ENCODE measurements around the gene POT1. TPM values are rescaled to one million over a fixed set of nuclear protein-coding genes. Genes with fewer than 3 reads are reported as not detected.

Gene POT1
- total and polyA plus RNA-seq, 2 experiments from 2014 or later: 12.0 to 40.4 TPM

DNA sequence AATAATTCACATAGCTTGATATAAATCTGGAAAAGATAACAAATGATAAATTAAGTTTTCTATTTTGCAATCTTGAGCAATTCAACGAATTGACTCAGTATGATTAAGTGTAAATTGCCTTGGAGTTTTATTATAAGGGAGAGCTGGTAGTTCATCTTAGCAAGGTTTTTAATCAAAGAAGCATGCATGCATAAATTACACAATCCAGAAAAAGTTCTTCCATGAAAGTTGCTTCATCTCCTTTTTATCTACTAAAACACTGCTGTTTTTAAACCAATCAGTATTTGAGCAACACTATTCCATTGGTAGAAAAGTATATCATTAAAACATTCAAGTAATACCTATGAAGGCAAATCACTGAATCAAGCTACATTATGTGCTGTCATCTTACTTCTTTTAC lies 47.6 kb downstream of the POT1 start:
- TF ChIP-seq, protein P1, sequence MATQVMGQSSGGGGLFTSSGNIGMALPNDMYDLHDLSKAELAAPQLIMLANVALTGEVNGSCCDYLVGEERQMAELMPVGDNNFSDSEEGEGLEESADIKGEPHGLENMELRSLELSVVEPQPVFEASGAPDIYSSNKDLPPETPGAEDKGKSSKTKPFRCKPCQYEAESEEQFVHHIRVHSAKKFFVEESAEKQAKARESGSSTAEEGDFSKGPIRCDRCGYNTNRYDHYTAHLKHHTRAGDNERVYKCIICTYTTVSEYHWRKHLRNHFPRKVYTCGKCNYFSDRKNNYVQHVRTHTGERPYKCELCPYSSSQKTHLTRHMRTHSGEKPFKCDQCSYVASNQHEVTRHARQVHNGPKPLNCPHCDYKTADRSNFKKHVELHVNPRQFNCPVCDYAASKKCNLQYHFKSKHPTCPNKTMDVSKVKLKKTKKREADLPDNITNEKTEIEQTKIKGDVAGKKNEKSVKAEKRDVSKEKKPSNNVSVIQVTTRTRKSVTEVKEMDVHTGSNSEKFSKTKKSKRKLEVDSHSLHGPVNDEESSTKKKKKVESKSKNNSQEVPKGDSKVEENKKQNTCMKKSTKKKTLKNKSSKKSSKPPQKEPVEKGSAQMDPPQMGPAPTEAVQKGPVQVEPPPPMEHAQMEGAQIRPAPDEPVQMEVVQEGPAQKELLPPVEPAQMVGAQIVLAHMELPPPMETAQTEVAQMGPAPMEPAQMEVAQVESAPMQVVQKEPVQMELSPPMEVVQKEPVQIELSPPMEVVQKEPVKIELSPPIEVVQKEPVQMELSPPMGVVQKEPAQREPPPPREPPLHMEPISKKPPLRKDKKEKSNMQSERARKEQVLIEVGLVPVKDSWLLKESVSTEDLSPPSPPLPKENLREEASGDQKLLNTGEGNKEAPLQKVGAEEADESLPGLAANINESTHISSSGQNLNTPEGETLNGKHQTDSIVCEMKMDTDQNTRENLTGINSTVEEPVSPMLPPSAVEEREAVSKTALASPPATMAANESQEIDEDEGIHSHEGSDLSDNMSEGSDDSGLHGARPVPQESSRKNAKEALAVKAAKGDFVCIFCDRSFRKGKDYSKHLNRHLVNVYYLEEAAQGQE (IDR thresholded peaks at IDR 0.05; ENCODE audit: unreplicated experiment): no peak
- TF ChIP-seq ZNF331 (CRISPR knock-in tag; IDR thresholded peaks at IDR 0.05; ENCODE audit: low read depth): no peak
- TF ChIP-seq POLR2AphosphoS5 (IDR thresholded peaks at IDR 0.05; ENCODE audit: low read depth): no peak
- no peak for TF ChIP-seq EZH2phosphoT487 (IDR thresholded peaks at IDR 0.05; ENCODE audit: unreplicated experiment)
- no peak for TF ChIP-seq NANOG (IDR thresholded peaks at IDR 0.05; ENCODE audit: borderline replicate concordance)
- TF ChIP-seq, protein P2, sequence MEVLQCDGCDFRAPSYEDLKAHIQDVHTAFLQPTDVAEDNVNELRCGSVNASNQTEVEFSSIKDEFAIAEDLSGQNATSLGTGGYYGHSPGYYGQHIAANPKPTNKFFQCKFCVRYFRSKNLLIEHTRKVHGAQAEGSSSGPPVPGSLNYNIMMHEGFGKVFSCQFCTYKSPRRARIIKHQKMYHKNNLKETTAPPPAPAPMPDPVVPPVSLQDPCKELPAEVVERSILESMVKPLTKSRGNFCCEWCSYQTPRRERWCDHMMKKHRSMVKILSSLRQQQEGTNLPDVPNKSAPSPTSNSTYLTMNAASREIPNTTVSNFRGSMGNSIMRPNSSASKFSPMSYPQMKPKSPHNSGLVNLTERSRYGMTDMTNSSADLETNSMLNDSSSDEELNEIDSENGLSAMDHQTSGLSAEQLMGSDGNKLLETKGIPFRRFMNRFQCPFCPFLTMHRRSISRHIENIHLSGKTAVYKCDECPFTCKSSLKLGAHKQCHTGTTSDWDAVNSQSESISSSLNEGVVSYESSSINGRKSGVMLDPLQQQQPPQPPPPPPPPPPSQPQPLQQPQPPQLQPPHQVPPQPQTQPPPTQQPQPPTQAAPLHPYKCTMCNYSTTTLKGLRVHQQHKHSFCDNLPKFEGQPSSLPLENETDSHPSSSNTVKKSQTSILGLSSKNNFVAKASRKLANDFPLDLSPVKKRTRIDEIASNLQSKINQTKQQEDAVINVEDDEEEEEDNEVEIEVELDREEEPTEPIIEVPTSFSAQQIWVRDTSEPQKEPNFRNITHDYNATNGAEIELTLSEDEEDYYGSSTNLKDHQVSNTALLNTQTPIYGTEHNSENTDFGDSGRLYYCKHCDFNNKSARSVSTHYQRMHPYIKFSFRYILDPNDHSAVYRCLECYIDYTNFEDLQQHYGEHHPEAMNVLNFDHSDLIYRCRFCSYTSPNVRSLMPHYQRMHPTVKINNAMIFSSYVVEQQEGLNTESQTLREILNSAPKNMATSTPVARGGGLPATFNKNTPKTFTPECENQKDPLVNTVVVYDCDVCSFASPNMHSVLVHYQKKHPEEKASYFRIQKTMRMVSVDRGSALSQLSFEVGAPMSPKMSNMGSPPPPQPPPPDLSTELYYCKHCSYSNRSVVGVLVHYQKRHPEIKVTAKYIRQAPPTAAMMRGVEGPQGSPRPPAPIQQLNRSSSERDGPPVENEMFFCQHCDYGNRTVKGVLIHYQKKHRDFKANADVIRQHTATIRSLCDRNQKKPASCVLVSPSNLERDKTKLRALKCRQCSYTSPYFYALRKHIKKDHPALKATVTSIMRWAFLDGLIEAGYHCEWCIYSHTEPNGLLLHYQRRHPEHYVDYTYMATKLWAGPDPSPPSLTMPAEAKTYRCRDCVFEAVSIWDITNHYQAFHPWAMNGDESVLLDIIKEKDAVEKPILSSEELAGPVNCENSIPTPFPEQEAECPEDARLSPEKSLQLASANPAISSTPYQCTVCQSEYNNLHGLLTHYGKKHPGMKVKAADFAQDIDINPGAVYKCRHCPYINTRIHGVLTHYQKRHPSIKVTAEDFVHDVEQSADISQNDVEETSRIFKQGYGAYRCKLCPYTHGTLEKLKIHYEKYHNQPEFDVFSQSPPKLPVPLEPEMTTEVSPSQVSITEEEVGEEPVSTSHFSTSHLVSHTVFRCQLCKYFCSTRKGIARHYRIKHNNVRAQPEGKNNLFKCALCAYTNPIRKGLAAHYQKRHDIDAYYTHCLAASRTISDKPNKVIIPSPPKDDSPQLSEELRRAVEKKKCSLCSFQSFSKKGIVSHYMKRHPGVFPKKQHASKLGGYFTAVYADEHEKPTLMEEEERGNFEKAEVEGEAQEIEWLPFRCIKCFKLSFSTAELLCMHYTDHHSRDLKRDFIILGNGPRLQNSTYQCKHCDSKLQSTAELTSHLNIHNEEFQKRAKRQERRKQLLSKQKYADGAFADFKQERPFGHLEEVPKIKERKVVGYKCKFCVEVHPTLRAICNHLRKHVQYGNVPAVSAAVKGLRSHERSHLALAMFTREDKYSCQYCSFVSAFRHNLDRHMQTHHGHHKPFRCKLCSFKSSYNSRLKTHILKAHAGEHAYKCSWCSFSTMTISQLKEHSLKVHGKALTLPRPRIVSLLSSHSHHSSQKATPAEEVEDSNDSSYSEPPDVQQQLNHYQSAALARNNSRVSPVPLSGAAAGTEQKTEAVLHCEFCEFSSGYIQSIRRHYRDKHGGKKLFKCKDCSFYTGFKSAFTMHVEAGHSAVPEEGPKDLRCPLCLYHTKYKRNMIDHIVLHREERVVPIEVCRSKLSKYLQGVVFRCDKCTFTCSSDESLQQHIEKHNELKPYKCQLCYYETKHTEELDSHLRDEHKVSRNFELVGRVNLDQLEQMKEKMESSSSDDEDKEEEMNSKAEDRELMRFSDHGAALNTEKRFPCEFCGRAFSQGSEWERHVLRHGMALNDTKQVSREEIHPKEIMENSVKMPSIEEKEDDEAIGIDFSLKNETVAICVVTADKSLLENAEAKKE (CRISPR knock-in tag; IDR thresholded peaks at IDR 0.05): no peak
- H3K27me3 Mint-ChIP-seq (ENCODE audit: insufficient read depth, low read depth, poor library complexity): no peaks in the 10 kb centered on the region
- DNase-seq (ENCODE audit: low spot score): no peak
- H3K4me1 Mint-ChIP-seq: 0 out of 3 replicates have a peak, but pooled peaks cover 2% of the 10 kb centered on the region
- no peak overlapping the region for H3K27ac Mint-ChIP-seq
- H3K36me3 ChIP-seq (ENCODE audit: insufficient read depth): no peaks in the 10 kb centered on the region
- no peaks in the 10 kb centered on the region for H3K27me3 ChIP-seq (ENCODE audit: insufficient read depth)
- no peak overlapping the region for H2AFZ ChIP-seq
- no peaks in the 10 kb centered on the region for H4K20me1 ChIP-seq (replicated peaks; ENCODE audit: insufficient read depth)
- no peak overlapping the region for H3K4me3 ChIP-seq
- H3K4me2 ChIP-seq: no peak overlapping the region
- H3K4me3 Mint-ChIP-seq: no peak overlapping the region
- no peaks in the 10 kb centered on the region for H3F3A ChIP-seq (replicated peaks; ENCODE audit: low read depth)
- ATAC-seq: no peak
- no peaks in the 10 kb centered on the region for H3K9me2 ChIP-seq (ENCODE audit: insufficient read depth)
- no peaks in the 10 kb centered on the region for H3K36me3 Mint-ChIP-seq (ENCODE audit: low read depth)
- no peak overlapping the region for H3K27ac ChIP-seq (ENCODE audit: low read depth)
- no peaks in the 10 kb centered on the region for H3K79me2 ChIP-seq (replicated peaks; ENCODE audit: insufficient read depth)
- no peaks in the 10 kb centered on the region for H3K4me1 ChIP-seq (ENCODE audit: insufficient read depth)
- H3K9me3 Mint-ChIP-seq: no peaks in the 10 kb centered on the region

All from GM23338 (cell line).